HL-60/S4 treated with retinoic acid at 250 ng/mL for 4 days and 3 days (cell line): ENCODE data around the gene MFAP2.

Experiments used
- in situ Hi-C: fragments of 300-500 bp; cut with MboI; formaldehyde crosslinking; loops from 2 replicates; pipeline ENCODE4 v1.7.0; 2022; ENCODE audit warnings: low sequenced_read_pairs

The MFAP2 gene, protein sequence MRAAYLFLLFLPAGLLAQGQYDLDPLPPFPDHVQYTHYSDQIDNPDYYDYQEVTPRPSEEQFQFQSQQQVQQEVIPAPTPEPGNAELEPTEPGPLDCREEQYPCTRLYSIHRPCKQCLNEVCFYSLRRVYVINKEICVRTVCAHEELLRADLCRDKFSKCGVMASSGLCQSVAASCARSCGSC

DNA sequence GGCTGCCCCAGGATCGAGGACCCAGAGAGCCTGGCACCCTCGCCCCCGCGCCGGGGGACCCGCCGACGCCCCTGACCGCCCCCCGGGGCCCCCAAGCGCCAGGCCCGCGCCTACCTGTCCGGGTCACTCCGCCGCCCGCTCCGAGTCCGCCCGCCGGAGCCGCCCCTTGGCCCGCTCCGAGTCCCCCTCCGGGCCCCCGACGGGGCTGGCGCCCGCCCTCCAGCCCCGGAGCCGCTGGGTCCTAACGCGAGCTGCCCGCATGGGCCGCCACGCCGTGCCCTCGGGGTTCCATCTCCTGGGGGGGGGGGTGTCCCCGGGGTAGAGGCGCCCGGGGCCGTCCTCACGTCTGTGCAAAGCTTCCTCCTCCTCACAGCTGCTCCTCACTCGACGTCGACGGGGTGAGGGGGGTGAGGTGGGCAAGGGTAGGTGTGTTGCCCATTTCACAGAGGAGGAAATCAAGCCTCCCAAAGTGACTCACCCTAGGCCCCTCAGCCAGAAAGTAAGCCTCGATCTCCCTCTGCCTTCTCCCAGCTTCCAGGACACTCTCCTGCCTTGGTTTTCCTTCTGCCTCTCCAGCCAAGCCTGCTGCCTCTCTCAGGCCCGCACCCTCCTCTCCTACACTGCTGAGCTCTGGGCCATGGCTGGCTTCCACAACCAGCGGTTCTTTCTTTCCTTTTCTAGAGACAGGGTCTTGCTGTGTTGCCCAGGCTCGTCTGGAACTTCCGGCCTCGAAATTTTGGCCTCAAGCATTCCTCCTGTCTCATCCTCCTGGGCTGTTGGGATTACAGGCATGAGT is at the start of gene MFAP2:
Gene MFAP2, minus strand, starts transcription at position 148 of the 796 bp plus-strand sequence. CDS start 2,347 bp downstream, outside the sequence.
- in situ Hi-C loops = loop anchor here (10.0 kb wide), 1 partner anchor 64 kb away; no protein-coding TSS in a partner anchor

DNA sequence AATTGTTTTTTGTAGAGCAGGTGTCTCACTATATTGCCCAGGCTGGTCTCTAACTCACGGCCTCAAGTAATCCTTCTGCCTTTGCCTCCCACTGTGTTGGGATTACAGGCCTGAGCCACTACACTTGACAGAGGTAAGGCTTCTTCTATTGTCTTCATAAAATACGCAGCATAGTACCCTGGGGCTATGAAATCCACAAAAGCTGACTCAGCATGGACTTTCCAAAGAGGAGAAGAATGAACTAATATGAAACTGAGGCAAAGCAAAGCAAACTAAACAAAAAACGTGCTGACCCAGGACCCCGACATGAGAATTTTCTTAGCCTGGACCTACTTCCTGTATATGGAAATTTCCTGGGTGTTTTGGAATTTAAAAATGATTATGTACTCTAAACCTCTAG is 49.8 kb upstream of the MFAP2 start:
- in situ Hi-C loops = loop anchor here (25.0 kb wide), 1 partner anchor 418 kb away; the partner anchor contains the start of gene NBPF1

DNA sequence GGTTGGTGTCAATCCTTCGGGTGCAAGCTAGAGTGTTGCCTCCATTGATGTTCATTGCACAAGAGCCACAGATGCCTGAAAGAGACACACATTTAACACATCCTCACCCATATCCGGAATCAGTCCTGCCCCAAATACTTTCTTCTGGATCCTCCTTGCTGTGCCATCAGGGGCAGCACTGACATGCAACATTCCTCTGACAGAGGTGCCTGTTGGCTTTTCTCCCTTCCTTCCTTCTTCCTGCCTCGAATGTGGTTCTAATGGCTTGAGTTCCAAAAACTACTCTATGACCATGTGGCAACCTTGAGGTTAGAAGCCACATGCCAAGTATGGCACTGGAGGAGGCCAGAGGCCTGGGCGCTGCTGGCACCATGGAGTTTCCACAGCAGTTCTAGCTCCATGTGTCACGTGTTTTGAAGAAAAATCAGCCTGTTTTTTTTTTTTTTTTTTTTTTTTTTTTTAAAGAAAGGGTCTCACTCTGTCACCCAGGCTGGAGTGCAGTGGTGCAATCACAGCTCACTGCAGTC is 48.3 kb upstream of the MFAP2 start:
- in situ Hi-C loops = loop anchor here (25.0 kb wide), 1 partner anchor 416 kb away; the partner anchor contains the start of gene NBPF1

DNA sequence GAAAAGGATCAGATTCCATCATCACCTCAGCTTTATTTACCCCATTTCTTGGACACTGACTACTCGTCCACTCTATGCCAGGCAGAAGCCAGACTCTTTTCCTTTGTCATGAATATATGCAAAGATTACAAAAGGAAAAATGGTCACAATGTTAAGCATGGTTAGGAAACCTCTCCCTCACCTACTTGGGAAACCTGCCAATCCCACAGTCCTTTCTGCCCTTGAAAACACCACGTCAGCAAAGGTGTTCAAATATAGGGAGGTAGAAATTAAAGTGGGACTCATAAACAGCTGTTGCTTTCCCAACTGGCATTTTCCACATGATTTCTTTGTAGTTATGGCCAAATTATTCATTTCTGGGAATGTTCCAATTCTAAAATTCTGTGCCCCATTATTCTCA is 47.5 kb upstream of the MFAP2 start:
- in situ Hi-C loops = loop anchor here (25.0 kb wide), 1 partner anchor 416 kb away; the partner anchor contains the start of gene NBPF1

DNA sequence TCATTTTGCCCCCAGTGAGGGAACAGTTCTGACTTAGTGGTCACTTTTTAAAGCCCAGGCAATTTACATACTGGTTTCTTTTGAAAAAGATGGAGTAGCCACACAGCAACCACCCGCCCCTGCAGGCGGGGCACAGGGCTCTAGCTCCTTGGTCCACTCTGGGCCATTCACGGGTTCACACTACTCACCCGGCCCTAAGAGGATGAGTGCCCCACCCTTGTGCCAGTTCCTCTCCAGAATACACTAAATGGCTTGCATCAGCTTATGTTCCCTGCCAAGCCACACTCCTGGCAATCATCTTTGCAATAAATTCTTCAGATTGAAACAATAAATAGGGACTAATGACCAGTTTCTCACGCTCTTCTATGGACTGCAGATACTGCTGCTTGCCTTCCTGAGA is 47.0 kb upstream of the MFAP2 start:
- in situ Hi-C loops = loop anchor here (25.0 kb wide), 1 partner anchor 415 kb away; the partner anchor contains the start of gene NBPF1

DNA sequence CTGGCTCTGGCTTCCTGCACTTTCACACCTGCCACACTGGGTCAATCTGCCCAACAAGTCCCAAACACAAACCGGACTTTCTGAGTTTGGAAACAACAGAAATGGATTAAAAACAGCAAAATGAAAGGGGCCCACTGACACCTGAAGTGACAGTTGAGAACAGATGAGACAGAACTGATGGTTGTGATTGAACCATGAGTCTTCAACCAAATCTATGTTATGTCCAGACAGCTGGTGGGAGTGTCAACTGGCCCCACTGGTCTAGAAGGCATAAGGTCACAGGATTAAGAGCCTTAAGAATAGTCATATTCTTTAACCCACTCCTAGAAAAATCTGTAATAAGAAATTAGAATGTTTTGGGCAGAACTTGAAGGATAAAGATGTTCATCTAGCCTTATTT is 44.3 kb upstream of the MFAP2 start:
- in situ Hi-C loops = loop anchor here (25.0 kb wide), 1 partner anchor 412 kb away; the partner anchor contains the start of gene NBPF1

DNA sequence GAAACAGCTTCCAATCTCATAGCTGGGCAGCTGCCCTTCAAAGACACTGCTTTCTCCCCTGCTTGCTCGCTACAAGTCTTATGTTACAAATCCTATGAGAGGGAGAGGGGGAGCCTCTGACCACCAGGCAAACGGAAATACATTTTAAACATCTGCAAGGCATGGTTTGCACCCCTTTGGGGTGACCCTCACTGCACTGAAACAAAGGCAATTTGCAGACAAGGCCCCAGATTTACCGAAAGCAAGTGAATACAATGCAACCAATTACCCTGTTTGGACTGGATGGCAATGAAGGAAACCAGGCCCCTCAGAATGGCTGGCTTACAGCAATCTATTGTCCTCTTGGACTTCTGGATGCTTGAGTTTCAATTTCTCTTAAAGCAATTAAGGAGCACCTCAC is 43.2 kb upstream of the MFAP2 start:
- in situ Hi-C loops = no loop called here

DNA sequence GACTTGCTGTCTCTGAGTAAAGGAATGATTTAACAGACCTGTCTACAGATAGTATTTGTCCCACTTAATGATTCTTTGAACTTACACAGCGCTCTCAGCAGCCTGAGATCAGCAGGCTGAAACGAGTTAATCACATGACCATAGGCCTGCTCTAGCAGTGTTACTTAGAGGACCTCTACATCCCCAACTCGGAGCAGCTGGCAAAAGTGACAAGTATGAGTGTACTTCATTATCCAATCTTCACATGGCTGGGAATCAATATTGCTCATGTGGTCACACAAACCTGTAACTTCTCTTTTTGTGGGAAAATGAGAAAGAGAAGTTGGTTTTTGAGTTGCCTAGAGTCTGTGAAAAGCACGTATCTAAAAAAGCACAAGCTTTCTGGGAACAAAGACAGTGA is 42.7 kb upstream of the MFAP2 start:
- in situ Hi-C loops = no loop called here

DNA sequence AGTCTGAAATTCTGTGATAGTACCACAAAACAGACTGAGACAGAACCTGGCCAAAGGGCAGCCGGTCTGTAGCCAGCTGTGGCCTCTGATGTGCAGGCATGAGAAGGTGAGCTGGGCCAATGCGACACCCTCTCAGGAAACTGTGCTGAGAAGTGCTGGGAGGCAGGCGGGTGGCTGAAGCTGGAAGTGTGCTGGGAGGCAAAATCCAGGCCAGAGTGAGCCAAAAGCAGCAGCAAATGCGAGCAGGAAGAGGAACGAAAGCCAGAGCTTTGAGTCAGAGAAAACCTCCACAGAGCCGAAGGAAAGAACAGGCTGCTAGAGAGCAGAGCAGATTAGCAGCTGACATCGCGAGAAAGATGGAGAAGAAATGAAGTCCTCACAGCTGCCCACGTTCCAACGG is 41.5 kb upstream of the MFAP2 start:
- in situ Hi-C loops = no loop called here

DNA sequence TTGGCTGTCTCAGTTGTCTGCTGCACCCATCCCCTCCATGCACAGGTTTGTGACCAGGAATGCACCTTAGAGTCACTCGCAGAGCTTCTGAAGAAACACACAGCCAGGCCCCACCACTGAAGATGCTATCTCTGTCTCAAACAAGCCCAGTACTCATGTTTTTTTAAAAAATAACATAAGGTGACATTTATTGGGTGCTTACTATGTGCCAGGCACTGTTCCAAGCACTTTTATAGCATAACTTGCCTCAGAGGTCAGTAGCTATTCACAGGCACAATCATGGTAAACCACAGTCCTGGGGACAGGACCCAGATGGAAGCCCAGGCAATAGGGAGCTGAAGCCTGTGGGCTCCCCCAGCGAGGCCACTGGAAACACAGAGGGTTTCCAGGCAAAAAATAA is 40.1 kb upstream of the MFAP2 start:
- in situ Hi-C loops = no loop called here

DNA sequence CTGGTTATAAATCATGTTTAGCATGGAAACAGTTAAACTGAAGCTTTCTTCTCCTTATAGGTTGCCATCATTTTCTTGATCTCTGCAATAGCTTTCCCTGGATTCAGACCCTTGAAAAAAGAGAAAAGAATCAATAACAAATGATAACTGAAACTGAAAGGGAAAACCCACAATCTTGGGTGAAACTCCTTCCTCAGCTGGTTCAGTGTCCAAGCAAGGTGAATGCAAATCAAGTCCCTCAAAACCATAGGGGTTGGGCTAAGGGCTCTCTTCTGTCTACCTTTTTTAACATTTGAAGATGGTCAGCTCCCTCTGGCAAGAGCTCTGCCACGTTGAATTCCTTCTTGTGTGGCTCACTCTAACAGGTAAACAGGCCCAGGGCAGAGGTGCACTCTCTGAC is 38.4 kb upstream of the MFAP2 start:
- in situ Hi-C loops = no loop called here

DNA sequence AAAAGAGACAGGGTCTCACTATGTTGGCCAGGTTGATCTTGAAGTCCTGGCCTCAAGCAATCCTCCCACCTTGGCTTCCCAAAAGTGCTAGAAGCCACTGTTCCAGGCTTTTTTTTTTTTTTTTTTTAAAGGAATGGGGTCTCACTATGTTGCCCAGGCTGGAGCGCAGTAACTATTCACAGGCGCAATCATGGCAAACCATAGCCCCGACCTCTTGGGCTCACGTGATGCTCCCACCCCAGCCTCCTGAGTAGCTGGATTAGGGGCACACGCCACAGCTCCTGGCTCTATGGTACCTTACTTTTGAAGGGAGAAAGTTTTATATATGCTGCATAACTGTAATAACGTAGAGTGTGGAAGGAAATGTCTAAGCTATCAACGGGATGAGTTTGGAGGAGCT is 37.0 kb upstream of the MFAP2 start:
- in situ Hi-C loops = no loop called here

DNA sequence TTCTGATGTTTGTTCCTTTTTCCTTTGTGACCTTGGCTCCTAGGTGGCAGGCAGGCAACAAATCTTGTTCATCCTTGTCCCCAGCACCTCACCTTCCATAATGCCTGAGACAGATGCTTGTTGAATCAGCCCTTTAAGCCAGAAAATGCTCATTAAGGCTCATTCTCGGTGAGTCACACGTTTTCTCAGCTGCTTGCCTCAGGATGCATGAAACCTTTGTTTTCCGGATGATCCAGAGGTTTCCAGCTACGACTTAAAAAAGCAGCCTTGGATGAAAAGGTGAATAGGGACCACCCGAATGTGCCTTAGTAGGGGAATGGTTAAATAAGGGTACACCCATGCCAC is 35.9 kb upstream of the MFAP2 start:
- in situ Hi-C loops = no loop called here

DNA sequence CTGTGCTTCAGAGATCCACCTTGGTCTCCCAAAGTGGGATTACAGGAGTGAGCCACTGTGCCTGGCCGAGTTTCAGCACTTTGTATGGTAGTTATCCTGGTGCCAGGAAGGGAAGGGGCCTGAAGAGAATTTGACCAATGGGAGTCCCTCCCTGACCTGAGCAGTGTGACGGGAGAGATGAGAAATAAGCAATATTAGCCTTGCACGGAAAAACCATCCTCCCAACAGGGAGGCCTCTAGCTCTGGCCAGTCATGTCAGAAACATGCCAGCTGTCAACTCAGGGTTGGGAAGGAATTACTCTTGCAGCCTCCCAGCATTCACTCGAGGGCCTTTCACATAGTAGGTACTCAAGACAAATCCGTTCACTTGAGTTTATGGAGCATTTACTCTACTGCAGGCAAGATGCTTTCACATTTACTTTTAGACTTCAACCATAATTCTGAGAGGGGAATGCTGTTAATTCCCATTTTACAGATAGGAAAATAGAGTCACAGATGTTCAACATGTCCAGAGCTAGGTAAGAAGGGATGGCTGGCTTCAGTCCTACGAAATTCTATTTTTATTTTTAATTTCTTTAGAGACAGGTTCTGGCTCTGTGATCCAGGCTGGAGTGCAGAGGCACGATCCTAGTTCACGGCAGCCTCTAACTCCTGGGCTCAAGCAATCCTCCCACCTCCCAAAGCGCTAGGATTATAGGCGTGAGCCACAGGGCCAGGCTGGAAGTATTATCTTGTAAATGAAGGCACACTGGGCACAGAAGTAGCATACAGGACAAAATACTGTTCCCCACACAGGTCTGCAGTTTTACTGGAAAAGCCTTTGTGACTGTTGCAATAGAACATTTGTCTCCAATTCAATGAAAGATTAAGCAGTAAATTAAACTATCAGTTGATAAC is 34.5 kb upstream of the MFAP2 start:
- in situ Hi-C loops = no loop called here

DNA sequence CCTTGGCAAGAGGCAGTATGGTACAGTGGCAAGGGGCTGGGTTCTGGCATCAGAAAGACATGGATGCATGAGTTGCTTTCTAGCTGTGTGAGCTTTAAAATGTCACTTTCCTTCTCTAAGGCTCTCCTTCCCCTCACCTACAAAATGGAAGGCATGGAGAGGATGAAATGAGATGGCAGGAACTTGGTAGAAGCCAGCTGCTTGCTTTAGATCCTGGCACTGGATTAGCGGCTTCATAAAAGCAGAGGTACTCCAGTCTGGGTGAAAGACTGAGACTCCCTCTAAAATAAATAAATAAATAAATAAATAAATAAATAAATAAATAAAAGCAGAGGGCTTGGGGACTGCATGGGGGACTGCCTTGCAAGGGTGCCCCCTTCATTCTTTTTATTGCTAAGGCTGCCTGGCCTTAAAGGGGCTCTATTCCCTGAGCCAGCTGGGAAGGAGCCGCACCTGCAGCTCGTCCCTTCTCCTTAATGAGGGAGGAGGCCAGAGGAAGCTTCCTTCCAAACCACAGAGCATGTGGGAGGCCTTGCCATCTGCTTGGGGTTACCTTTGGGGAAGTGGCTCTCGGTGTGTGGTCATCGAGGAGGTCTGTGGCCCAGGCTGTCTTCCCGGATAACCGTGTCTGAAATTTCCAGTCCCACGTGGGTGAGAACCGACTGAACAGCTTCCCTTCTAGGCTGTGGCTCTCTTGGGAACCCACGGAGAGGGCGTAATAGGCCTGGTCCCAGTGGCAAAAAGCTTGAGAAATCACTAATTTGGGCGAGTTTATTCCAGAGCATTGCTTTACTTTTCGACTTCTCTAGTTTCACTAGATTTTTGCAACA is 33.3 kb upstream of the MFAP2 start:
- in situ Hi-C loops = no loop called here

DNA sequence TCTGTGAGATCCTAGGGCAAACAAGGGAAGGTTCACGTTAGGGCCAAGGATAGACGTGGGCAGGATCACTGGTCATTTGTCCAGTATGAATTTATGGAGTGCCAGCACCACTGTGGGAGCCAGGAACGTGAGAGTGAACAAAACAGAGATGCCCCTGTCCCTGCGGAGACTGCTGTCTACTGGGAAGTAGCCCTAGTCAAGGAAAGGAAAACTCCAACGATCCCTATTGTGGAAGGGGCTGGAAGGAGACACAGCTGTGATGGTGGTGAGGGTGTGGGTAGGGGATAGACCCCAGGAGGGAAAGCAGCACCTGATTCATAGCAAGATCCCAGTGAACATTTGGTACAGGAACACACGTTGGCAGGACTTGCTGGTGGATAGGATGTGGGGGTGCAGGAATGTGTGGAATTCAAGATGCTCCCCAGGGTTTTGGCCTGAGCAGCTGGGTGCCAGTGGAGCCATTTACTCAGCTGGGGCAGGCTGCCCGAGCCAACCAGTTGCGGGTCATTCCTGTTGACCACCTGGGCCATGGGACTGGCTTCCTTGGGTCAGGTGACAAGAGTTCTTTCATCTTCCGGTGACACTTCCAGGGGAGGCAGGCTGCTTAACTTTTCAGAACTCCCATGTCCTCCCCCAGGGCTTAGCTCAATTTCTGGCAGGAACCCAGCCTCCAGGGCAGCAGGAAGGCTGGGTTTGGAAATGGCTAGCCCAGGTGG is 32.5 kb upstream of the MFAP2 start:
- in situ Hi-C loops = no loop called here

DNA sequence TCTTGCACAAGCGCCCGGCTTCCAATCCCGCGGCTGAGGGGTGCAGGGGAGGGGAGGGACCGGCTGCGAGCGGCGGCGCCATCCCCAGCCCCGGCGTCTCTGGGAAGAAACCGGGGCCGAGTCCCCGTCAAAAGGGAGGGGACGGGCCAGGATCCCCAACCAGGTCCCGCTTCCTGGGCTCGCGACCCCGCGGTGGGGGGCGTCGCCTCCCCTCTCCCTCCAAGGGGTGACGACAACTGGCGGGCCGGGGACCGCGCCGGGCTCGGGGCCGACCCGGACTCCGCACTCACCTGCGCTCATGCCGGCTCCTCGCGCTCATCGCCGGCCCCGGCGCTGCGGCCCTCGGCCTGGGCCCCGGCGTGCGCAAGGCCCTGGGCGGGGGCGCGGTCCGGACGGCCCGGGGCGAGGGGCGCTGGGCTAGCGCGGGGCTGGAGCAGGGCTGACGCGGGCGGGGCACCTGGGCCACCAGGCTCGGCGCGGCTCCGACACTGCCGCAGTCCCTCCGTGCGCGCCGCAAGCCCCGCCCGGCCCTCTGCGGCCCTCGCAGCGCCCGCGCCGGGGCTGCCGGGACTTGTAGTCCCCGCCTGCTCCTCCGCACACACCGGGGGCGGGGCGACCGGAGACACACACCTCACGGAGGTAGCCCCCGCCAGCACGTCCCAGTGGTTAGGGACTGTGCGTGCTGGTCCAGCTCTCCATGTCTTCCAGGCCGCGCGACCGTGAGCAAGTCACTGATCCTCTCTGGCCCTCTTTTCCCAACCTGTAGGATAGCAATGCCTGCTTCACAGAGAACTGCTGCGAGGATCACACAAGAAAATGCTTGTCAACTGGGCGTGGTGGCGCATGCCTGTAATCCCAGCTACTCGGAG is 31.3 kb upstream of the MFAP2 start, which contains the start of gene ATP13A2:
Gene ATP13A2, minus strand, starts transcription at position 490 of the 869 bp plus-strand sequence. Its CDS starts 190 bp downstream, at position 300.
- in situ Hi-C loops = no loop called here

DNA sequence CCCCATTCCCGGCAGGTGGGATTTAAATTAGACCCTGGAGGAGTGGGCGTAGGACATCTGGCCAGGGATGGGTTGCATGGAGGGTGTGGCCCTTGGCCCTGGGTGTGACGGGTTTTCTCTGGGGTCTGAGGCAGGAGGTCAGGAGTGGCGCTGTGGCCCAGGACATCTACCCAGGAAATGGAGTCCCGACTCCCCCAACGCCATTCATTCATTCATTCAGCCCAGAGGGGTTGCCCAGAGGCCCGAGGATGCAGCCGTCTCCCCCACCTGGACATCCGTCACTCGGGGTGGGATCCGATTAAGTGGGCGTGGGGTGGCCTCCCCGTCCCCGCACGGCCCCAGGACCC is 30.6 kb upstream of the MFAP2 start:
- in situ Hi-C loops = no loop called here
